Measurements from ENCODE around the gene GPR35. TPM values are rescaled to one million over a fixed set of nuclear protein-coding genes. Genes with fewer than 3 reads are reported as not detected.

GPR35 gene
- total RNA-seq, 1 donor from 2014 or later, result 0.77 TPM

DNA sequence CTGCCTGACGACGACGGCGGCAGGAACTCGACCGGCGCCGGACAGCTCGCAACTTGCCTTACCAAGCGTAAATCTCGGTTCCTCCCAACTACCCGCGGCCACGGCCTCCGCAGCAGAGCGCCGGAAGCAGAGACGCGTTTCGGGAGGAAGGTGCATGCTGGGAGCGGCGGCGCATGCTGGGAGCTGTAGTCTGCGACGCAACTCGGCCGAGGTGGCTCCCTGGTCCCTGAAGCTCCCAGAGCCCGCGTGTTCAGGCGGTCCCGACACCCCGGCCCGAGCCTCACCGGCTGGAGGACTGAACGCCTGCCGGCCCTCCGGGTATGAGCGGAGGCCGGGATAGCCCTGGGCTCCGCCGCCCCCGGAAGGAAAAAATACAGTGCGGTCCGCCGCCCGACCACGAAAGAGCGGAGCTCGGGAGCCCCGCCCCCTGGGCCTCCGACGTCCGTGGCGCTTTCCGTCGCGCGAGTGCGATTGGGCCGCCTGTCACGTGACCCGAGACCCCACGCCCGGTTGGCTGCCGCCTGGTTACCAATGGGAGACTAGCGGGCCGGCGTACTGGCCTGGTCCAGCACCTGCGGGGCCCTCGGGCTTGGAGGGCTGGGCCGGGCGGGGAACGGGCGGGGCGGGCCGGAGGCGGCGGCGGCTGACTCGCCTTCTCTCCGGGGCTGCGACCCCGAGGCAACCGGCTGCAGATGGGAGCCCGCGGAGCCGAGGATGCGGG lies 38.9 kb upstream of the GPR35 start, which contains the start of gene CAPN10:
Gene CAPN10 (plus strand): TSS at position 537 of the 721 bp plus-strand sequence. CDS start 178 bp downstream, at position 715.
- no peak for TF ChIP-seq CTCF (IDR thresholded peaks at IDR 0.05; ENCODE audit: unreplicated experiment)
- H3K36me3 Mint-ChIP-seq (ENCODE audit: low read depth, unreplicated experiment), result peaks cover 38% of the 10 kb centered on the region
- H3K27ac Mint-ChIP-seq (ENCODE audit: unreplicated experiment), result peak within 1 kb of the TSS; percentile 97
- H3K27me3 Mint-ChIP-seq (ENCODE audit: unreplicated experiment), result peaks cover 12% of the 10 kb centered on the region
- H3K4me3 Mint-ChIP-seq (ENCODE audit: unreplicated experiment), result peak within 1 kb of the TSS; percentile 99
- no peaks in the 10 kb centered on the region for H3K9me3 Mint-ChIP-seq (ENCODE audit: unreplicated experiment)
- peak; percentile 94 for DNase-seq (ENCODE audit: low spot score)
- H3K4me1 Mint-ChIP-seq (ENCODE audit: unreplicated experiment), result peaks cover 26% of the 10 kb centered on the region

DNA sequence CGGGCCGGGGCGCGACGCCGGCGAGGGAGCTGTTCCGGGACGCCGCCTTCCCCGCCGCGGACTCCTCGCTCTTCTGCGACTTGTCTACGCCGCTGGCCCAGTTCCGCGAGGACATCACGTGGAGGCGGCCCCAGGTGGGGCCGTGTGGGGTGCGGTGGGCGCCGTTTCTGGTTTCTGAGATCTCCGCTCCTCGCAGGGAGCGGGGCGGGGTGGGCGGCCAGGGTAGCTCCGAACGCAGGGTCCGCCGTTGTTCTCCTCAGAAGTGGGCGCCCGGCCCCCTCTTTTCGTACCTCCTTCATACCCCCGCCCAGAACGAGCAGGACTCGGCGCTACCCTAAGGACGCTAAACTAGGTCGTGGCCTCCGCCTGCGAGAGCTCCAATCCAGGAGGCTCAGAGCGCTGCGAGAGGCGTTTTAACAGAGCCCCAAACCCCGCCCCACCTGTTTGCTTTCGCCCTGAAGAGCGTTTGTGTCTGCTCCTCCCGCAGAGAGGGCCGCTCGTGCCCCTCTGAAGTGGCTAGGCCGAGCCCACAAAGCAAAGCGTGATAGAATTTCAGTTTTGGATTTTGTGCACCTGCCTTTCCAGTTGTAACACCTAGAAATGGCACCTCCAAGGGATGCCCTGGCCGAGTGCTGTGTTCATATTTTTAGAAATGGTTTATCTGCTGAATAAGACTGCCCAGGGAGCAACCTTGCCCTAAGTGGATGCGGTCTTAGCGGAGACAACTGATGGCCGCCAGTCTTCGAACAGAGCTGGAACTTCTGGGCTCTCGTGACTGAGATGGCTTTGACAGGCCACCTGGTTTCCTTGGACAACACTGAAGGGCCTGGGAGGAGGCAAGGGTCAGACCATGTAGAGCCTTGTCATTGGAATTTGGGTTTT lies 38.1 kb upstream of the GPR35 start:
- H3K4me3 Mint-ChIP-seq (ENCODE audit: unreplicated experiment), result peak overlapping the region; percentile 84
- H3K36me3 Mint-ChIP-seq (ENCODE audit: low read depth, unreplicated experiment), result peaks cover 33% of the 10 kb centered on the region
- no peak for TF ChIP-seq CTCF (IDR thresholded peaks at IDR 0.05; ENCODE audit: unreplicated experiment)
- no peaks in the 10 kb centered on the region for H3K9me3 Mint-ChIP-seq (ENCODE audit: unreplicated experiment)
- H3K27me3 Mint-ChIP-seq (ENCODE audit: unreplicated experiment), result peaks cover 12% of the 10 kb centered on the region
- no peak for DNase-seq (ENCODE audit: low spot score)
- peaks cover 26% of the 10 kb centered on the region for H3K4me1 Mint-ChIP-seq (ENCODE audit: unreplicated experiment)
- H3K27ac Mint-ChIP-seq (ENCODE audit: unreplicated experiment), result peak overlapping the region; percentile 48

DNA sequence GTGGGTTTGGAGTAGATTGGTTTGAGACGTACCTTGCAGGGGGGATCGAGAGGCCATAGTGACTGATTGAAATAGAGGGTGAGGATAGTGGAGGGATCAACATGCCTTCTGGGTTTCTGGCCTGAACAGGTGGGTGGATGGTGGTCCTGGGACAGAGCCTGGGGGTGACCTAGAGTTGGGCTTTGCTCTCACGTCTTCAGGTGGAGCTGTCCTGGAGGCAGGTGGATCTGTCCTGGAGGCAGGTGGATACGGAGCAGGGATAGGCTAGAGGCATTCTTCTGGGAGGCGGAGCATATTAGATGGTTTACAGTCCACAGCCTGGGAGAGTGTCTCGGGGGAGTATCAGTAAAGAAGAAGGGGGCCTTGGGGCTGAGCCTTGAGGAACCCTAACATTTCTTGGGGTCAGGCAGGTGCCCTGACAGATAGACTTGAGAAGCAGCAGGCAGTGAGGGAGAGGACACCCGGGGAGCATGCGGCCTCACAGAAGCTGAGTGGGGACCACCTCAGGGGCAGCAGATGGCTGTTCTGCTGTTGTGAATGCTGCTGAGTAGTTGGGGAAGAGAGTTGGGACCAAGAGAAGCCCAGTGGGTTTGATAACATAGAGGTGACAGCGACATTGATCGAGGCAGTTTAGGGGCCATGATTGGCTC lies 37.1 kb upstream of the GPR35 start:
- peak overlapping the region; percentile 5 for H3K27ac Mint-ChIP-seq (ENCODE audit: unreplicated experiment)

GRCh38 chr2:240588669-240589068 lies 36.6 kb upstream of the GPR35 start:
- H3K27me3 Mint-ChIP-seq (ENCODE audit: unreplicated experiment), result peaks cover 12% of the 10 kb centered on the region
- H3K4me1 Mint-ChIP-seq (ENCODE audit: unreplicated experiment), result peaks cover 26% of the 10 kb centered on the region
- no peak for TF ChIP-seq CTCF (IDR thresholded peaks at IDR 0.05; ENCODE audit: unreplicated experiment)
- H3K4me3 Mint-ChIP-seq (ENCODE audit: unreplicated experiment), result peak overlapping the region; percentile 56
- peaks cover 31% of the 10 kb centered on the region for H3K36me3 Mint-ChIP-seq (ENCODE audit: low read depth, unreplicated experiment)
- H3K9me3 Mint-ChIP-seq (ENCODE audit: unreplicated experiment), result no peaks in the 10 kb centered on the region
- no peak for DNase-seq (ENCODE audit: low spot score)
- H3K27ac Mint-ChIP-seq (ENCODE audit: unreplicated experiment), result no peak overlapping the region

More for the DNA sequence above, 37.1 kb upstream of the GPR35 start:
- peaks cover 31% of the 10 kb centered on the region for H3K36me3 Mint-ChIP-seq (ENCODE audit: low read depth, unreplicated experiment)
- H3K4me1 Mint-ChIP-seq (ENCODE audit: unreplicated experiment), result peaks cover 26% of the 10 kb centered on the region
- DNase-seq (ENCODE audit: low spot score), result no peak
- no peaks in the 10 kb centered on the region for H3K9me3 Mint-ChIP-seq (ENCODE audit: unreplicated experiment)
- H3K4me3 Mint-ChIP-seq (ENCODE audit: unreplicated experiment), result peak overlapping the region; percentile 84
- TF ChIP-seq CTCF (IDR thresholded peaks at IDR 0.05; ENCODE audit: unreplicated experiment), result no peak
- H3K27me3 Mint-ChIP-seq (ENCODE audit: unreplicated experiment), result peaks cover 12% of the 10 kb centered on the region
